ENCODE measurements around the gene IPO9.
"Not testable (repeated sequence)": the region's sequence is repeated elsewhere in the genome, so short reads cannot be mapped to it uniquely, and the experiment has no call there.

DNA sequence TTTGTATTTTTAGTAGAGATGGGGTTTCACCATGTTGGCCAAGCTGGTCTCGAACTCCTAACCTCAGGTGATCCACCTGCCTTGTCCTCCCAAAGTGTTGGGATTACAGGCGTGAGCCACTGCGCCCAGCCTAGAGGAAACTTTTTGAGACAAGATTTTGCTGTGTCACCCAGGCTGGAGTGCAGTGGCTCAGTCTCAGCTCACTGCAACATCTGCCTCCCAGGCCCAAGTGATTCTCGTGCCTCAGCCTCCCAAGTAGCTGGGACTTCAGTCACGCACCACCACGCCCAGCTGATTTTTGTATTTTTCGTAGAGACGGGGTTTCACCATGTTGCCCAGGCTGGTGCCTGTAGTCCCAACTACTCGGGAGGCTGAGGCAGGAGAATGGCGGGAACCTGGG is 10.1 kb downstream of the IPO9 start:
- TF ChIP-seq, protein P1, sequence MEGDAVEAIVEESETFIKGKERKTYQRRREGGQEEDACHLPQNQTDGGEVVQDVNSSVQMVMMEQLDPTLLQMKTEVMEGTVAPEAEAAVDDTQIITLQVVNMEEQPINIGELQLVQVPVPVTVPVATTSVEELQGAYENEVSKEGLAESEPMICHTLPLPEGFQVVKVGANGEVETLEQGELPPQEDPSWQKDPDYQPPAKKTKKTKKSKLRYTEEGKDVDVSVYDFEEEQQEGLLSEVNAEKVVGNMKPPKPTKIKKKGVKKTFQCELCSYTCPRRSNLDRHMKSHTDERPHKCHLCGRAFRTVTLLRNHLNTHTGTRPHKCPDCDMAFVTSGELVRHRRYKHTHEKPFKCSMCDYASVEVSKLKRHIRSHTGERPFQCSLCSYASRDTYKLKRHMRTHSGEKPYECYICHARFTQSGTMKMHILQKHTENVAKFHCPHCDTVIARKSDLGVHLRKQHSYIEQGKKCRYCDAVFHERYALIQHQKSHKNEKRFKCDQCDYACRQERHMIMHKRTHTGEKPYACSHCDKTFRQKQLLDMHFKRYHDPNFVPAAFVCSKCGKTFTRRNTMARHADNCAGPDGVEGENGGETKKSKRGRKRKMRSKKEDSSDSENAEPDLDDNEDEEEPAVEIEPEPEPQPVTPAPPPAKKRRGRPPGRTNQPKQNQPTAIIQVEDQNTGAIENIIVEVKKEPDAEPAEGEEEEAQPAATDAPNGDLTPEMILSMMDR (conservative IDR thresholded peaks at IDR 0.05; ENCODE audit: low read depth in 2 of 2), result not testable (repeated sequence)
- not testable (repeated sequence) for TF ChIP-seq POLR2AphosphoS5 (IDR thresholded peaks at IDR 0.05; ENCODE audit: low read depth); CREB1 (CRISPR knock-in tag; IDR thresholded peaks at IDR 0.05; ENCODE audit: low read depth); STAT1 (IDR thresholded peaks at IDR 0.05; ENCODE audit: unreplicated experiment); EZH2phosphoT487 (IDR thresholded peaks at IDR 0.05; ENCODE audit: unreplicated experiment); EZH2 (IDR thresholded peaks at IDR 0.05; ENCODE audit: low read depth, unreplicated experiment)
- TF ChIP-seq, protein P2, sequence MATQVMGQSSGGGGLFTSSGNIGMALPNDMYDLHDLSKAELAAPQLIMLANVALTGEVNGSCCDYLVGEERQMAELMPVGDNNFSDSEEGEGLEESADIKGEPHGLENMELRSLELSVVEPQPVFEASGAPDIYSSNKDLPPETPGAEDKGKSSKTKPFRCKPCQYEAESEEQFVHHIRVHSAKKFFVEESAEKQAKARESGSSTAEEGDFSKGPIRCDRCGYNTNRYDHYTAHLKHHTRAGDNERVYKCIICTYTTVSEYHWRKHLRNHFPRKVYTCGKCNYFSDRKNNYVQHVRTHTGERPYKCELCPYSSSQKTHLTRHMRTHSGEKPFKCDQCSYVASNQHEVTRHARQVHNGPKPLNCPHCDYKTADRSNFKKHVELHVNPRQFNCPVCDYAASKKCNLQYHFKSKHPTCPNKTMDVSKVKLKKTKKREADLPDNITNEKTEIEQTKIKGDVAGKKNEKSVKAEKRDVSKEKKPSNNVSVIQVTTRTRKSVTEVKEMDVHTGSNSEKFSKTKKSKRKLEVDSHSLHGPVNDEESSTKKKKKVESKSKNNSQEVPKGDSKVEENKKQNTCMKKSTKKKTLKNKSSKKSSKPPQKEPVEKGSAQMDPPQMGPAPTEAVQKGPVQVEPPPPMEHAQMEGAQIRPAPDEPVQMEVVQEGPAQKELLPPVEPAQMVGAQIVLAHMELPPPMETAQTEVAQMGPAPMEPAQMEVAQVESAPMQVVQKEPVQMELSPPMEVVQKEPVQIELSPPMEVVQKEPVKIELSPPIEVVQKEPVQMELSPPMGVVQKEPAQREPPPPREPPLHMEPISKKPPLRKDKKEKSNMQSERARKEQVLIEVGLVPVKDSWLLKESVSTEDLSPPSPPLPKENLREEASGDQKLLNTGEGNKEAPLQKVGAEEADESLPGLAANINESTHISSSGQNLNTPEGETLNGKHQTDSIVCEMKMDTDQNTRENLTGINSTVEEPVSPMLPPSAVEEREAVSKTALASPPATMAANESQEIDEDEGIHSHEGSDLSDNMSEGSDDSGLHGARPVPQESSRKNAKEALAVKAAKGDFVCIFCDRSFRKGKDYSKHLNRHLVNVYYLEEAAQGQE (IDR thresholded peaks at IDR 0.05; ENCODE audit: unreplicated experiment), result not testable (repeated sequence)

All from GM23338 (cell line).